Measurements from ENCODE around the gene PPP1R1A. TPM values are rescaled to one million over a fixed set of nuclear protein-coding genes. Genes with fewer than 3 reads are reported as not detected.

Gene PPP1R1A
- total RNA-seq, 2 donors from 2014 or later, result 3.7 to 7.4 TPM

GRCh38 chr12:54583726-54584125, 4.7 kb downstream of the PPP1R1A start:
- DNase-seq (ENCODE audit: low spot score), result no peak

DNA sequence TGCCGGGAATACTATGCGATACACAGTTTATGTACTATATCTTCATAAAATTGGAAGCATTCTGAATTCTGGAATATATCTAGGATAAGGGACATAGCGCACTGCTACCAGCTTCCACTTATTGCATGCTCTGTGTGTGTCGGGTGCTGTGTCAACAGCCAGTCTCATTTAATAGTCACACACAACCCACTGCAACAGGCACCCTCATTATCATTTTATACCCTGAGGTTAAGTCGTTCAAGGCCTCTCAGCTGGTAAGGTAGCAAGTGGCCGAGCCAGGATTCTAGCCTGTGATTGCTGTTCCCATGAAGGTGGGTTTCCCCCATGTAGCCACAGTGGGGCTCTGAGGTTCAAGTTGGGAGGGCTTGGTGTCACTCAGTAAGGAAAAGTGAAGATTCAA, 7.0 kb downstream of the PPP1R1A start:
- no peak for DNase-seq (ENCODE audit: low spot score)
- intact Hi-C loops (cut with DNase I), result no loop called here

More at GRCh38 chr12:54583726-54584125, 4.7 kb downstream of the PPP1R1A start:
- intact Hi-C loops (cut with DNase I), result no loop called here

GRCh38 chr12:54579696-54580333, 8.6 kb downstream of the PPP1R1A start:
- intact Hi-C loops (cut with DNase I), result no loop called here
- DNase-seq (ENCODE audit: low spot score), result peak; percentile 94

DNA sequence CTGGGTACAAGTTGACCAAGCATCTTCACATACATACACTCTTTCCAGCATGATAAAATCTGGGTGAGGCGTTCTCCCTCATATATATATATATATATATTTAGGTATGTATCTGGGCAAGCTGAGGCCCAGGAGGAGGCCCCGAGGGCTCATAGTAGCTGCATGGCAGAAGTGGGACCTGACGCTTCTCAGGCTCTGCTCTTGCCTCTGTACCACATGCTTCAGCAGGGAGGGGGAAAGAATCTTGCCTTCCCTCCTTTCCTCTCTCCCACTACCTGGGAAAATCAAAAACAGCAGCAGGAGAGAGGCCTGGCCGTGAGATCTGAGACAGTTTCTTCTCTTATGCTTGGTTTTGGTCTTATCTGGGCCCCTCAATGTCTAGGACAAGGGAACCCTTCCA, 9.2 kb downstream of the PPP1R1A start:
- no peak for DNase-seq (ENCODE audit: low spot score)
- intact Hi-C loops (cut with DNase I), result no loop called here

DNA sequence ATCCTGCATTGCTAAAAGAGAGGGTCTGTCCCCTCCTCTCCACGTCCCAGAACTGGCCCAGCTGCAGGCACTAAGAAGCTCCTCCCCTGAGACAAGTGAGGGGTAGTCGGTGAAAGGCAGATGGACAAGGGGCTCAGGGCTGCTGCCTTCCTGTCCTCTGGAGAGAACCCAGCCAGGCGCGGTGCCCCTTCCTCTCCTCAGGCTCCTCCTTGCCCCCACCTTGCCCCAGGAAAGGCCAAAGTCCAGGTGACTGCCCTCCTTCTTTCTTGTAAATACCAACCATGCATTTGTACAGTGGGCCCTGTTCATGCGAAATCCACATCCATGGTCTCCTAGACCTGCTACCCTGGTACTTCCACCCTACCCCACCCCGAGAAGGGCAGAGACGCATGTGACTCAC, 9.7 kb downstream of the PPP1R1A start:
- intact Hi-C loops (cut with DNase I), result no loop called here
- peak; percentile 72 for DNase-seq (ENCODE audit: low spot score)

DNA sequence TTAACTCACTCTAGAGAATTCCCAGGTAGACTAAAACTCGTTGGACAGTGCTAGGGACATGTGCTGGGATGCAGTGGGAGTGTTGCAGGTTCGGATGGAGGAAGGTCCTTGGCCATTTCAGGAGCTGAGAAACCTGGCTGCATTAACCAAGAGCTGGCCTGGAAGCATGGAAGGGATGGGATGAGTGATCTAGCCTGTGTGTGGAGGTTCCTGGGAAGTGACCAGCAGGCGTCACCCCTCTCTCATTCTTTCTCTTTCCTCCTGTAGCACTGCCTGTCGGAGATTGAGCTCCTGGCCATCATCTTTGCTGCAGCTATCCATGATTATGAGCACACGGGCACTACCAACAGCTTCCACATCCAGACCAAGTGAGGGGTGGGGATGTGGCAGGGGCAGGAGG, 15.6 kb downstream of the PPP1R1A start:
- intact Hi-C loops (cut with DNase I), result no loop called here
- no peak for DNase-seq (ENCODE audit: low spot score)

DNA sequence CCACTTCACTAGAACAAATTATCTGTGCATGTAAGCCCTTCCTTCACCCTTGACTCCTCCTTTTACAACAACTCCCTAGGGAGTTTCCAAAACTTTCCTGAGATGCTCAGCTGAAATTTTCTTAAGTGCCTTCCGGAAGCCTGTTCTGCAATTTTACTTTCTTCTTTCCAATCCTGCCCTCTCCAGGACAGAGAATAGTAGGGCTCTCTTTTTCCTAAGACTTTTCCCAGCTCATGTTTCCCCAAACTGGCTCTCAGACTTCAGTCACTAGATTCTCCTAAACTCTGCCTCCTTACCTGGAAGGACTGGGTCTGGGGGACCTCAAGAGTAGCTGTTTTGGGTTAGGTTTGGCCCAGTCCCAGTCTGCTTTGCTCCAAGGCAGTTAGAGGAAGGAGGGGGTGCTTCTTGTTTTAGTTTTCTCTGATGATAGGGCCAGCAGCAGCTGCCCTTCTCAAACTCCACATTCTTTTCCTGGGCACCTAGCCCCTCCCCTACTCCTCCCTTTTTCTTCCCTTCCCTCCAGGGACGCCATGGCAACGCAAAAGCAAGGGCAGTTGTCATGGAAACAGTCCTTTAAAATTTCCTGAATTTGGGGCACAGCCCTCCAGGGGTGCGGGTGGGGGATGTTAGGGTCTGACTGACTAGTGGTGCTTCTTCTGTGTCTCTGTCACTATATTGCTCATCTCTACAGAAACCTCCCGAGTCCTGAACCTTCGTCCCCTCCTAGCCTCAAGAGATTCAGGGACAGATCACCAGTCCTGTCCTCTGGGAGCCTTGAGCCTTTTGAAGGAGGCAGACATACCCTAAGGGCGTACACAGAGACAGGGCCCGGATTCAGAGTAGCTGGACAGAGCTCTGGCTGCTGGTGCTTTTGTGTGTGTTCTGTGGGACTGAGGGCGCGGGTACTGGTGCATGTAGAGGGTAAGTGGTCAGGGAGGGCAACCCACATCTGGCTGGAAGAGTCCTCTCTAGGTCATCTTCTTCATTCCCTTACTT, 17.0 kb downstream of the PPP1R1A start:
- no peak for DNase-seq (ENCODE audit: low spot score)
- intact Hi-C loops (cut with DNase I), result no loop called here

- no peak for DNase-seq (ENCODE audit: low spot score)
- intact Hi-C loops (cut with DNase I), result no loop called here
Measured at GRCh38 chr12:54569995-54570528, 18.4 kb downstream of the PPP1R1A start.

DNA sequence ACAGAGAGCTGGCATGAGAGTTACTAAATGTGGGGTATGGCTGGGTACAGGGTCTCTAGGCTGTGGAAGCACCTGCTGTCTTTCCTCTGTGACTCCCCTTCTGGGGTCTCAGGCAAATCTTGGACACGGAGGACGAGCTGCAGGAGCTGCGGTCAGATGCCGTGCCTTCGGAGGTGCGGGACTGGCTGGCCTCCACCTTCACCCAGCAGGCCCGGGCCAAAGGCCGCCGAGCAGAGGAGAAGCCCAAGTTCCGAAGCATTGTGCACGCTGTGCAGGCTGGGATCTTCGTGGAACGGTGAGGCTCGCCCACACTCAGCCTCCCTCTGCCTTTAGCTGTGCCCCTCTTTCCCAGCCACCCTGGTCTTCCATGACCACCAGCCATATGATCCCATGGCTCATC, 19.4 kb downstream of the PPP1R1A start:
- intact Hi-C loops (cut with DNase I), result no loop called here
- DNase-seq (ENCODE audit: low spot score), result no peak

GRCh38 chr12:54566792-54567191, 21.7 kb downstream of the PPP1R1A start:
- intact Hi-C loops (cut with DNase I), result no loop called here
- no peak for DNase-seq (ENCODE audit: low spot score)

GRCh38 chr12:54565986-54566544, 22.4 kb downstream of the PPP1R1A start:
- DNase-seq (ENCODE audit: low spot score), result no peak
- intact Hi-C loops (cut with DNase I), result no loop called here

DNA sequence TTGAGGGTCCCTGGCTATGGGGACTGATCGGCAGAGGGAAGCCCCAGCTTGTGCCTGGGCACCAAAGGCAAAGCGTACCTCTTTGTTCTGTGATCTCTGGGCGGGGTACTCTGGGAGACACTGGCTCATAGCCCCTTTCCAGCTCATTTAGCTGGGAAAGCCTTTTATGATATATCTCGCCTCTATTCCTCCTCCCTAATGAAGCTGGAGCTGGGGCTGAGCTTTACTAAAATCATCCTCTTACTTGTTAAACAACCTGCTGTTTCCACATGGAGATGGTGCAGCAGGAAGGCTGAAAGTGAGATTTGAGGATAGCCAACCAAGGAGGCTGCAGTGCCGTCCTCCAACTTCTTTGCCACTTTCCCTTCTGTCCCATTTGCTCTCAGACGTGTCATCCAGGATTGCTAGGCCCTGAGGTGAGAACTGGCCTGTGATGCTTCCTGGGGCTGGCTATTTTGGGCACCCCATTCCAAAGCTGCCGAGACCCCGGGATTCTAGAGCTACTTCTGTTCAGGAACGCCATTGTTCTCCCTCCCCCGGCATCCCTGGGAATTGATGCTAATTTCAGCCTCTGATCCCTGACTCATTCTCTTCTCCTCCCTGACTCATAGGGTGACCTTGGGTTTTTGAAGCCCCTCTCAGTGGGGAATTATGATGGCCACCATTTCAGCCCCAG, 23.0 kb downstream of the PPP1R1A start:
- intact Hi-C loops (cut with DNase I), result no loop called here
- no peak for DNase-seq (ENCODE audit: low spot score)

DNA sequence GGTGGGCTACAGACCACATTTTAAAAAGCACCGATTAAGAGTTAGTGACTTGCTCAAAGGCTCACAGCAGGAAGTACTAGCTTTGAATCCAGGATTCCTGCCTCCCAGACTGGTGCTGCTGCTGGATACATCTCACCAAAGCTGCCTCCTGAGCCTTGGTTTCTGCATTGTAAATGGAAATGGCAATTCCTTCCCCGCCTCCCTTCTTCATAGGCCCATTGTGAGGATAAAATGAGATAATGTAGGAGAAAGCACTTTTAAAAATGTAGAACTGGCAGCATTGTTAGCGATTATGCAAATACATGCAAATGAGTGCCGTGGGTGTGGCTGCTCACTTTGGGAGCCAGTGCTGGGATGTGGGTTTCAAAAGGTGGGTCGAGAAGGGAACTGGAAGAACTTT, 23.7 kb downstream of the PPP1R1A start:
- intact Hi-C loops (cut with DNase I), result no loop called here
- DNase-seq (ENCODE audit: low spot score), result no peak

DNA sequence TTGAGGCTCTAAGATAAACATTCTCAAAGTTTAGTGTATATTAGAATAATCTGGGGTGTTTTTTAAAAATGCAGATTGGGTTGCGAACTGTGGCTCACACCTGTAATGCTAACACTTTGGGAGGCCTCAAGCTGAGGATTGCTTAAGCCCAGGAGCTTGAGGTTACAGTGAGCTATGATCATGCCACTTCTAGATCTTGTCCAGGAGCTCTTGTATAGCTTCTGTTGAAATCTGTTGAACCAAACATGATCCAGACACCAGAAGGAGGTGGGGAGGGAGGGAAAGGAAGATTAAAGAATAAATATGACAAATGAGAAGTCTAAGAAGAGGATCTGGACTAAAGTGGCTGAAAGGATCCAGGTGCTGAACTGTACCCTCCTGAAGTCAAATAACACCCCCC, 24.7 kb downstream of the PPP1R1A start:
- DNase-seq (ENCODE audit: low spot score), result no peak
- intact Hi-C loops (cut with DNase I), result no loop called here

DNA sequence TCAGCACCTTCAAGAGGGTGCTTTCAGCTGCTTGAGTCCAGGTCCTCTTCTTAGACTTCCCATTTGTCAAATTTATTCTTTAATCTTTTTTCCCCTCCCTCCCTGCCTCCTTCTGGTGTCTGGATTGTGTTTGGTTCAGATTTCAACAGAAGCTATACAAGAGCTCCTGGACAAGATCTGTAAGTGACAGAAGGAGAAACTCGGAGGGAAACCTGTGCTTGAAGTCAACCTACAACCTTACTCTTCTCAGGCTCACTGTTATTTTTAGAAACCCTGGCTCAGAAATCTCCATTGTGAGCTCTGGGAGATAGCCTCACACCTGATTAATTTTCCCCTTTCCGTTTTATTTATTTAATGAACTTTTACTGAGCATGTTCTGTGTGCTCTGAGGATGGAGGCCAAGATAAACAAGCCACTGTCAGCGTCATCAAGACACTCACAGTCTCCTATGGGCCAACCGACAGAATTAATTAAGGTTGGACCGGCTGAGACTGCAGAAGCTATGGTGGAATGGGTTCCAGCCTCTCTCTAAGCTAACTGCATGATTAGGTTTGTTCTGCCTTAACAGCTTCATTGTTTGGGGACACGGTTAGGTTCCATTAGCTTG, 25.6 kb downstream of the PPP1R1A start:
- intact Hi-C loops (cut with DNase I), result no loop called here
- DNase-seq (ENCODE audit: low spot score), result no peak

DNA sequence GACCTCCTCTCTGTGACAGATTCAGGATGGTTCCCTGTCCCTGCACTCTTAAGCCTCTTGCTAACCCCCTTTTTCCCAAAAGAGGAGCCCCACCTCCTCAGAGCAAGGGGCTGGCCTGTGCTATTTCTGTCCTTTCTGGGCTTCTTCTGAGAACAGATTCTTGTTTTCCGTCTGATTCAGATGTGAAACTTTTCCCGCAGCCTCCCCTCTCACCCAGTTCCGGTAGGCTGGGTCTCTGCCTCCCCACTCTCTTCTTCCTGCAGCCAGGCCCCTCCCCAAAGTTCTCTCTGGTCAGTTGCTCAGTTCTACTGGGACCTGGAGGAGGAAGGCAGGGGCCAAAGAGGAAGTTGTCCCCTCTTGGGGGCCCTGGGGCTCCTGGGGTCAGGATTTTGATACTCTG, 27.3 kb downstream of the PPP1R1A start:
- no peak for DNase-seq (ENCODE audit: low spot score)
- intact Hi-C loops (cut with DNase I), result no loop called here

GRCh38 chr12:54560374-54560858, 28.0 kb downstream of the PPP1R1A start:
- intact Hi-C loops (cut with DNase I), result no loop called here
- DNase-seq (ENCODE audit: low spot score), result peak; percentile 98

- DNase-seq (ENCODE audit: low spot score), result no peak
- intact Hi-C loops (cut with DNase I), result no loop called here
Measured at GRCh38 chr12:54558759-54559158, 29.7 kb downstream of the PPP1R1A start.

DNA sequence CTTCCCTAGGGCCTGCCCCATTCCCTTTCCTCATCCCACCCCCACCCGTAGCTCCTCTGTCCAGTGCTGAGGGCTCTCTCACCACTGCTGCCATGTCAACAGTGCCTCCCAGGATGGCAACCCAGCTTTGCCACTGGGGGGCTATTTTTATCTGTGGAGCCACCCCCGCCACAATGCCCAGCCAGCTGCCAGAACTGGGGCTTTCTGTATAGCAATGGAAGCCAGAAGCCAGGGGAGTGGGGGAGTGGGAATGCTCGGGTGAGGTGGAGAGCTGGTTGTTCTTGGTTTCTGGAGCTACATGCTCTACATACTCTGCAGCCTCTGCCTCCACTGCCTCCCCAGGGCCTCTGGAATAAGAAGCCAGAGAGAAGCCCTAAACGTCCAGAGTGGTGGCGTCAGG, 30.1 kb downstream of the PPP1R1A start:
- no peak for DNase-seq (ENCODE audit: low spot score)
- intact Hi-C loops (cut with DNase I), result no loop called here
